ENCODE results near the gene ARHGAP40. TPM values are rescaled to one million over a fixed set of nuclear protein-coding genes. Genes with fewer than 3 reads are reported as not detected.
"Not testable (repeated sequence)": the region's sequence is repeated elsewhere in the genome, so short reads cannot be mapped to it uniquely, and the experiment has no call there.

The ARHGAP40 gene
- total and polyA plus RNA-seq, 2 donors (not counting 1 experiment from before 2014, with no cell fraction given), result not detected

GRCh38 chr20:38591474-38592410, 9.9 kb upstream of the ARHGAP40 start:
- no peak overlapping the region for H2AFZ ChIP-seq (ENCODE audit: low read length)

GRCh38 chr20:38592411-38592790, 9.2 kb upstream of the ARHGAP40 start:
- H3K4me2 ChIP-seq (ENCODE audit: extremely low read depth, insufficient read depth, low read length); H3K79me2 ChIP-seq (ENCODE audit: control insufficient read depth, insufficient read depth, low read length); H3K36me3 ChIP-seq (ENCODE audit: control insufficient read depth, insufficient read depth, low read length); H3K9me3 ChIP-seq (ENCODE audit: control insufficient read depth, insufficient read depth, low read depth, low read length); DNase-seq (ENCODE audit: low read depth in 2 of 2); H3K4me1 ChIP-seq (ENCODE audit: control insufficient read depth, extremely low read depth, insufficient read depth, low read length); H3K27me3 ChIP-seq (ENCODE audit: control insufficient read depth, insufficient read depth, low read length); H3K4me3 ChIP-seq (replicated peaks in 1 of 4; ENCODE audit: control extremely low read depth in 1 of 4, insufficient read depth in 1 of 4, low read depth in 3 of 4, low read length in 4 of 4); H2AFZ ChIP-seq (ENCODE audit: low read length); H4K20me1 ChIP-seq (ENCODE audit: control insufficient read depth, extremely low read depth, insufficient read depth, low read length); H3K9ac ChIP-seq (ENCODE audit: insufficient read depth, low read length); H3K27ac ChIP-seq (ENCODE audit: insufficient read depth, low read length): not testable (repeated sequence)

More at GRCh38 chr20:38591474-38592410, 9.9 kb upstream of the ARHGAP40 start:
- Histone ChIP-seq H3K9ac (ENCODE audit: insufficient read depth, low read length) (no peak overlapping the region), H3K27me3 (ENCODE audit: control insufficient read depth, insufficient read depth, low read length) (peaks cover 2% of the 10 kb centered on the region), H3K4me2 (ENCODE audit: extremely low read depth, insufficient read depth, low read length) (no peak overlapping the region), H3K4me3 (replicated peaks in 1 of 4; ENCODE audit: control extremely low read depth in 1 of 4, insufficient read depth in 1 of 4, low read depth in 3 of 4, low read length in 4 of 4) (no peak overlapping the region), H3K79me2 (ENCODE audit: control insufficient read depth, insufficient read depth, low read length) (no peaks in the 10 kb centered on the region), H3K9me3 (ENCODE audit: control insufficient read depth, insufficient read depth, low read depth, low read length) (no peaks in the 10 kb centered on the region), H3K4me1 (ENCODE audit: control insufficient read depth, extremely low read depth, insufficient read depth, low read length) (no peaks in the 10 kb centered on the region), H3K27ac (ENCODE audit: insufficient read depth, low read length) (no peak overlapping the region), H4K20me1 (ENCODE audit: control insufficient read depth, extremely low read depth, insufficient read depth, low read length) (no peaks in the 10 kb centered on the region), H3K36me3 (ENCODE audit: control insufficient read depth, insufficient read depth, low read length) (no peaks in the 10 kb centered on the region)
- no peak for TF ChIP-seq EZH2 (IDR thresholded peaks at IDR 0.05; ENCODE audit: low read length, missing control alignments)
- no peak for TF ChIP-seq CTCF (conservative IDR thresholded peaks at IDR 0.05 in 1 of 2, IDR thresholded peaks at IDR 0.05 in 1 of 2; ENCODE audit: low read depth in 1 of 2, low read length in 2 of 2)
- DNase-seq (ENCODE audit: low read depth in 2 of 2), result no peak

GRCh38 chr20:38594281-38594680, 7.3 kb upstream of the ARHGAP40 start:
- H4K20me1 ChIP-seq (ENCODE audit: control insufficient read depth, extremely low read depth, insufficient read depth, low read length); H3K4me2 ChIP-seq (ENCODE audit: extremely low read depth, insufficient read depth, low read length); DNase-seq (ENCODE audit: low read depth in 2 of 2); H3K36me3 ChIP-seq (ENCODE audit: control insufficient read depth, insufficient read depth, low read length); H3K4me1 ChIP-seq (ENCODE audit: control insufficient read depth, extremely low read depth, insufficient read depth, low read length); H3K9me3 ChIP-seq (ENCODE audit: control insufficient read depth, insufficient read depth, low read depth, low read length); H3K4me3 ChIP-seq (replicated peaks in 1 of 4; ENCODE audit: control extremely low read depth in 1 of 4, insufficient read depth in 1 of 4, low read depth in 3 of 4, low read length in 4 of 4); H3K79me2 ChIP-seq (ENCODE audit: control insufficient read depth, insufficient read depth, low read length); H3K27ac ChIP-seq (ENCODE audit: insufficient read depth, low read length); H2AFZ ChIP-seq (ENCODE audit: low read length); H3K27me3 ChIP-seq (ENCODE audit: control insufficient read depth, insufficient read depth, low read length); H3K9ac ChIP-seq (ENCODE audit: insufficient read depth, low read length): not testable (repeated sequence)

- not testable (repeated sequence) for H3K4me1 ChIP-seq (ENCODE audit: control insufficient read depth, extremely low read depth, insufficient read depth, low read length); H3K79me2 ChIP-seq (ENCODE audit: control insufficient read depth, insufficient read depth, low read length); H3K4me2 ChIP-seq (ENCODE audit: extremely low read depth, insufficient read depth, low read length); H3K9ac ChIP-seq (ENCODE audit: insufficient read depth, low read length); H4K20me1 ChIP-seq (ENCODE audit: control insufficient read depth, extremely low read depth, insufficient read depth, low read length); DNase-seq (ENCODE audit: low read depth in 2 of 2); H3K4me3 ChIP-seq (replicated peaks in 1 of 4; ENCODE audit: control extremely low read depth in 1 of 4, insufficient read depth in 1 of 4, low read depth in 3 of 4, low read length in 4 of 4); H3K9me3 ChIP-seq (ENCODE audit: control insufficient read depth, insufficient read depth, low read depth, low read length); H2AFZ ChIP-seq (ENCODE audit: low read length); H3K27ac ChIP-seq (ENCODE audit: insufficient read depth, low read length); H3K36me3 ChIP-seq (ENCODE audit: control insufficient read depth, insufficient read depth, low read length)
- H3K27me3 ChIP-seq (ENCODE audit: control insufficient read depth, insufficient read depth, low read length), result peaks cover 10% of the 10 kb centered on the region
Observed at GRCh38 chr20:38595886-38596285, 5.7 kb upstream of the ARHGAP40 start.
